Endometrial microvascular endothelial cells (primary cell): ENCODE results near the gene WBP2. TPM values are rescaled to one million over a fixed set of nuclear protein-coding genes. Genes with fewer than 3 reads are reported as not detected.
"Not testable (repeated sequence)": the region's sequence is repeated elsewhere in the genome, so short reads cannot be mapped to it uniquely, and the experiment has no call there.

ENCODE experiments used
- in situ Hi-C: cut with HindIII; loops from 2 replicates; pipeline ENCODE4 v1.10.0; 2017; ENCODE audit warnings: low sequenced_read_pairs, low pct_unique_long_range_greater_than_20kb; ENCODE audit errors: inconsistent ontology term
- total RNA-seq: library from RNA; depleted of rRNA; stranded (reverse); fragments of >200 nt; gene quantifications from one replicate; pipeline ENCODE4 v1.2.3, GENCODE V29; 2015; ENCODE audit errors: inconsistent ontology term

The WBP2 gene
- total RNA-seq, 1 donor from 2014 or later, result 50.3 TPM

GRCh38 chr17:75891605-75892555, 36.7 kb upstream of the WBP2 start:
- in situ Hi-C loops, result no loop called here

- in situ Hi-C loops, result no loop called here
Measured at GRCh38 chr17:75891022-75891604, 36.0 kb upstream of the WBP2 start.

DNA sequence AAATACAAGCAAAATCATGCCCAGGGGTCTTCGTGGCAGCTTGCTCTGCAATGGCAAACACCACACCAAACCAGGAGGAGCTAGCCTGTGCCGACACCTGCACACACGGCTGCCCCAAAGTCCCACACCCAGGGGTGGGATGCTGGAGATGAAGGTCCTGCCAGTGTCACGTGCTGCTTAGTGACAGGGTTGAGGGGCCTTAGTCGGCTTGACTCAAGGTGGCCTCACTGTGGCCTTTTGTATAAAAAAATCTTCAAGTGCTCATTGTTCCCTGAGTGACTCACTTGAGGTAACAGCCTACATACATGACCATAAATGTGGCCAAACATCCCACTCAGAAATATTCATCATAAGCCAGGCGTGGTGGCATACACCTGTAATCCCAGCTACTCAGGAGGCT, 34.3 kb upstream of the WBP2 start:
- in situ Hi-C loops, result no loop called here

DNA sequence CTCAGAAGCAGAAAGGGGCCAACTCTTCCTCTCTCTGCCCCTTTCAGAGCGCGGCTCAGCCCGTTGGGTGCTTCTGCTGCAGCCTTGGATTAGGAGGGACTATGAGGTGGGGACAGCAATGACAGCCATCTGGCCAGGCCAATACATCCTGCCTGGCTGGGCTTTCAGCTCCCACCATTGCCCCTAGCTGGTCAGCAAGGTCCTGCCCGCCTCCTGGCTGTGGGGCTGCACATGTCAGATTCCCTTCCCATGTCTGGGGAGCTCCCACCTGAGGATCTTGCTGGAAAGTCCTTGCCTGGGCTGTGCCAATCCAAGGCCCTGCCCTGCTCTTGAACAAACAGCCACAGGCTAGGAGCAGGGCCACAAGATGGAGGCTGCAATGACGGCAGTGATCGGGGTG, 33.3 kb upstream of the WBP2 start:
- in situ Hi-C loops, result no loop called here

DNA sequence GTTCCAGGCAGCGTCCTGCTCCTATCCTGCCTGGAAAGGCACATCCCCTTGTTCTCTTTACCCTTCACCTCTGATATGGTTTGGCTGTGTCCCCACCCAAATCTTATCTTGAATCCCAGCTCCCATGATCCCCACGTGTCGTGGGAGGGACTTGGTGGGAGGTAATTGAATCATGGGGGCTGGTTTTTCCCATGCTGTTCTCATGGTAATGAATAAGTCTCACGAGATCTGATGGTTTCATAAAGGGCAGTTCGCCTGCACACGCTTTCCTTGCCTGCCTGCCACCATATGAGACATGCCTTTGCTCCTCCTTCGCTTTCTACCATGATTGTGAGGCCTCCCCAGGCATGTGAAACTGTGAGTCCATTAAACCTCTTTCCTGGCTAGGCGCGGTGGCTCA, 30.7 kb upstream of the WBP2 start:
- in situ Hi-C loops, result not testable (repeated sequence)

- in situ Hi-C loops, result no loop called here
Measured at GRCh38 chr17:75885431-75885830, 30.3 kb upstream of the WBP2 start.

DNA sequence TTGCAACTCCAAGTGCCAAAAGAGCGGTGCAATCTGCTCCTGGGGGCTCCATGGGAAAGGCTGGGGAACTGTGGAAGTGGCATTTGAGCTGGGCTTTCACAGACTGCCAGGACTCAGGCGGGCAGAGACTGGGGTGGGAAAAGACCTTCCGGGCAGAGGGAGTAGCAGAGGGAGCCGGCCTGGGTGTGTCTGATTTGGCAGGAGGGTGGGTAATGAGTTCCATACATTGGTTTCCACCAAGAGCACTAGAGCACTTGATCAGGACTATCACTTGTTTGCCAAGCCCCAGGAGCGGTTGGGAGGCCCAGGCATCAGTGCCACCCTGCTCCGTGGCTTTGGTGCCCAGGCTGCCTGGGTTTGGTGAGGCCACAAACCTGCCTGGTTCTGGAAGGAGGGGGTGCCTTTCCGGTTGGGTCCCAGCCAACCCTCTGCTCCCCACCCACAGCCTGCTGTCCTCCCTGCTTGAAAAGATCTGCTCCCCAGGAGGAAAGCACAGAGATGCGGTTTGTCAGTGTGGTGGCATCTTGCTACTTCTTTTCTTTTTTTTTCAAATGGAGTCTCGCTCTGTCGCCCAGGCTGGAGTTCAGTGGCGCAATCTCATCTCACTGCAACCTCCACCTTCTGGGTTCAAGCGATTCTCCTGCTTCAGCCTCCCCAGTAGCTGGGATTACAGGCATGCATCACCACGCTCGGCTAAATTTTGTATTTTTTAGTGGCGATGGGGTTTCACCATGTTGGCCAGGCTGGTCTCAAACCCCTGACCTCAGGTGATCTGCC, 26.7 kb upstream of the WBP2 start:
- in situ Hi-C loops, result no loop called here

DNA sequence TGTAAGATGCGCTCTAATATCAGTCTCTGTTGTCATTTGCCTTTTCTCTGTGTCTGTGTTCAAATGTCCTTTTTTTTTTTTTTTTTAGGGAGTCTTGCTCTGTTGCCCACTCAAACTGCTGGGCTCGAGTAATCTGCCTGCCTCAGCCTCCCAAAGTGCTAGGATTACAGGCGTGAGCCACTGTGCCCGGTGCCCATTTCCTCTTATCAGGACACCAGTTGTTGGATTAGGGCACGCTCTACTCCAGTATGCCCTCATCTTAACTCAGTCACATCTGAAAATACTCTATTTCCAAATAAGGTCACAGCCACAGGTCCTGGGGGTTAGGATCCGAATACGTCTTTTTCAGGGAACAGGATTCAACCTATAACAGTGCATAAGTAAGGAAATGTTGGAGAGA, 25.1 kb upstream of the WBP2 start:
- in situ Hi-C loops, result no loop called here

DNA sequence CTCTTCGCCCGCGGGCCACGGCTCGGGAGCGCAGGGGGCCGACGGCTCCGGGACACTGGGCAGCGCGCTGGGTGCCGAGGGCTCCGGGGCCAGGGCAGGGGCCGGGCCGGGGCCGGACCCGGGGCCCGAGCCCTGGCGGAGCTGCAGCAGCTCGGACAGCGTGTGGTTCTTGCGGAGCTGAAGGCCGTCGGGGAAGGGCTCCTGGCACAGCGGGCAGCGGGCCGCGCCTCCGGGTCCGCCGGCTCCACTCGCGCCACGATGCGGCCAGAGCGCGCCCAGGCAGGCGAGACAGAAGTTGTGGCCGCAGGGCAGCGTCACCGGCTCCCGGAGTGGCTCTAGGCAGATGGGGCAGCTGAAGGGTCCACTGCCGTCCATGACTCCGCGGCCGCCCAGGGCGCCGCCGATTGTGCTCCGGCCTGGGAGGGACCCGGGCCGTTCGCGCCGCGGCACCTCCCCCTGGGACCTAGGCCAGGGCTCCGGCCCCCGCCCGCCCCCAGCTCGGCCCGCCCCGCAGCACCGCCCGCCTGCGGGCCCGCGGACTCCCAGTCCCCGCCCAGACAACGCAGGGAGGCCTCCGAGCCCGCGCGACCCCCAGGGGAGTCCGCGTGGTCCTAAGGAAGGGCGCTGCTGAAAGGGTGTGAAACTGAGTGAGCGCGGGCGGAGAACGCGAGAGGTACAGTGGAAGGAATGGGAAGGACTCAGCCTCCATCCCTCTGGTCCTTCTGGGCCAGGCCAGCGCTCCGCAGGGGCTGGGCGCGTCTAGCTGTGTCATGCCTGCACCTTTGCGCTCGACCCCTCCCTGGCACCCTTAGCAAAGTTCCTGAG, 23.3 kb upstream of the WBP2 start, which contains the start of gene TRIM47:
TSS of gene TRIM47 (minus strand) at position 408 of the 825 bp plus-strand sequence. CDS start at position 375, 33 bp downstream.
- in situ Hi-C loops, result no loop called here

GRCh38 chr17:75877752-75878173, 22.6 kb upstream of the WBP2 start:
- in situ Hi-C loops, result no loop called here

- in situ Hi-C loops, result no loop called here
Measured at GRCh38 chr17:75876938-75877751, 22.0 kb upstream of the WBP2 start.

- in situ Hi-C loops, result no loop called here
Measured at GRCh38 chr17:75876190-75876937, 21.2 kb upstream of the WBP2 start.

DNA sequence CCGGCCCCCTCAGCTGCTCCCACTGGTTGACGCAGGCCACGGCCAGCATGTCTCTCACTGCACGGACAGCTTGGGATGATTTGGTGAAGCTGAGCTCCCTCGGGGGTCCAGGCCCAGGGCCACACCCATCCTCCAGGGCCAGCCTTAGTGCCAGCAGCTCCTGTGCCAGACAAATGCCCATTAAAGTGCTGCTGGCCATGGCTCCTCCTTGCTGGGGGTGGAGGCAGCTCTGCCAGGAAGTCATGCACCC, 20.7 kb upstream of the WBP2 start:
- in situ Hi-C loops, result no loop called here

- in situ Hi-C loops, result no loop called here
Measured at GRCh38 chr17:75875182-75875939, 20.2 kb upstream of the WBP2 start.

GRCh38 chr17:75874323-75875181, 19.4 kb upstream of the WBP2 start:
- in situ Hi-C loops, result no loop called here
